ENCODE data around the gene SLC25A42.
"Not testable (repeated sequence)": the region's sequence is repeated elsewhere in the genome, so short reads cannot be mapped to it uniquely, and the experiment has no call there.

The SLC25A42 gene

GRCh38 chr19:19063183-19064097 is at the start of gene SLC25A42:
TSS of gene SLC25A42 (plus strand) at chr19:19063994. CDS start at chr19:19096125, 32,131 bp downstream.
- DNase-seq, result peak; percentile 98

DNA sequence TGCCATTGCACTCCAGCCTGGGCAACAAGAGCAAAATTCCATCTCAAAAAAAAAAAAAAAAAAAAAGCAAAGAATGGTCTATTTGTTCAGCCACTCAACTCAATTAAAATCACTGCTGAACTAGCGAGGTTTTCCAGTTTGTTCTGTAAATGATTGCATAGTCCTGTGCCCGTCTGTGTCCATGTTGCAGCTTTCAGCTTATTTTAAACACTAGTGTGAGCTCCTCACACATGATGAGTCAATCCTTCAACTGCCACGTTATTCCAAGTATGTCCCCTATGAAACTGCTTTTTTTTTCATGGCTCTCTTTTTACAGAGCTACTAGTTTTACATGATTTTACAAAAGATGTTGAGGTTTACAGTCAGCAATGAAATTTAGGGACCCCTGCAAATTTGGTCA is 42.7 kb upstream of the SLC25A42 start:
- DNase-seq, result no peak

- no peak for DNase-seq
These were observed 41.3 kb upstream of the SLC25A42 start for GRCh38 chr19:19022380-19022961.

DNA sequence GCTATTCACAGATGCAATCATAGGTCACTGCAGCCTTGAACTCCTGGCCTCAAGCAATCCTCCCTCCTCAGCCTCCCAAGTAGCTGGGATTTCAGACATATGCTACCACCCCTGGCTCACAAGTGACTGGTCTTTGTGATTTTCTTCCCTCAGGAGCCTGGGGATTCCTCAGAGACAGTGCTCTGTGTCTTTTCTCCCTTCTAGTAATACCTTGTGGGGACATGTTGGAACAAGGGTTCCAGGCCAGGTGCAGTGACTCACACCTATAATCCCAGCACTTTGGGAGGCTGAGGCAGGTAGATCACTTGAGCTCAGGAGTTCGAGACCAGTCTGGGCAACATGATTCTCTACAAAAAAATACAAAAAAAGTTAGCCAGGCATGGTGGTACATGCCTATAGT is 40.4 kb upstream of the SLC25A42 start:
- DNase-seq, result not testable (repeated sequence)

DNA sequence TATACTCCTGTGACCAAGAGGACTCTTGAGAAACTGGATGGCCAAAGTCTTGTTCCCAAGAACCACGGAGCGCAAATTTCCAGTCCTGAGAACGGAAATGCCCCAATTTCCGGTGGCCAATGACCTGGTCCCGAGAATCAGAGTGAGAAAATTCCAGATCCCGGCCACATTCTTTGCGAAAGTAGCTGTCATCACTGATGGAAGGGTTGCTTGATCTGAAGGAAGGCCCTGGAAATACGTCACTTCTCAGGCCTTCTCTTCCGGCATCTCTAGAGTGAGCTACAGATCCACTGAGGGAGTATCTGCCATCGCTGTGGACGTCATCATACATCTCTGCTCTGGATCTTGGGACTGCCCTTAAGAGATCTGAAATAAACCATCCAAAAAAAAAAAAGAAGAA is 37.9 kb upstream of the SLC25A42 start:
- no peak for DNase-seq

- DNase-seq, result no peak
These were observed 37.4 kb upstream of the SLC25A42 start for GRCh38 chr19:19026299-19026971.

GRCh38 chr19:19027228-19027627 is 36.6 kb upstream of the SLC25A42 start:
- DNase-seq, result no peak

DNA sequence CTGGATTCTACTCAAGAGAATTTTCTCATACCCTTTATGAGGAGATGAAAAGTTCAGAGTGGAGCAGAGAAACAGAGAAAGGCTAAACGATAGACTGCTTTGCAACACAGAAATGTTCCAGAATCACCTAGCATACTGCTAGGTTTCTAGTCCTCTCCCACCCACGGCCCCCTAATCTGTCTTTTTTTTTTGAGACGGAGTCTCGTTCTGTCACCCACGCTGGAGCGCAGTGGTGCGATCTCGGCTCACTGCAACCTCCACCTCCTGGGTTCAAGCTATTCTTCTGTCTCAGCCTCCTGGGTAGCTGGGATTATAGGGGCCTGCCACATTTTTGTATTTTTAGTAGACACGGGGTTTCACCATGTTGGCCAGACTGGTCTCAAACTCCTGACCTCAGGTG is 35.3 kb upstream of the SLC25A42 start:
- DNase-seq, result no peak

DNA sequence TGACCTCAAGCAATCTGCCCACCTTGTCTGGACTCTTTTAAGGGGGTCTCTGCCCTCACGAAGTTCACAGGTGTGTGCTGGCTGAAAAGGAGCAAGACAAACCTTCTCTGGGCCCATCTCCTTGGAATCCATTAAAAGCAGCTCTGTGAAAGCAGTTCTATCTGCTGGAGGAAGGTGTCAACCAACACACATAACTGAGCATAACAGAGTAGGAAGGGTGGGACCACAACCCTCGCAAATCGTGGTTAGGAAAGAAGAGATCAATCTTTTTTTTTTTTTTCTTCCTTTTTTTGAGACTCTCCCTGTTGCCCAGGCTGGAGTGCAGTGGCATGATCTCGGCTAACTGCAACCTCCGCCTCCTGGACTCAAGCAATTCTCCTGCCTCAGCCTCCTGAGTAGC is 31.9 kb upstream of the SLC25A42 start:
- no peak for DNase-seq

GRCh38 chr19:19032420-19033175 is 31.2 kb upstream of the SLC25A42 start:
- DNase-seq, result peak; percentile 78

DNA sequence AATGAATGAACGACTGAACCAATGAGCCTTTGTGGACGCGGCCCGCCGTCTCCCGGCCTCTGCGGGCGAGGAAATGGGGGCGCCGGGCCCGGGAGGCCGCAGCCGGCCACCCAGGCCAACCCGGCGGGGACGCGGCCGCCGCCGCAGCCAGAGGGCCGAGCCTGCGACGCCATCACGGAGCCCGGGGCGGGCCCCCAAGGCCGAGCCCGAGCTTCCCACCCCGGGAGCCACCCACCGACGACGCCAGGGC is 30.7 kb upstream of the SLC25A42 start:
- no peak for DNase-seq

DNA sequence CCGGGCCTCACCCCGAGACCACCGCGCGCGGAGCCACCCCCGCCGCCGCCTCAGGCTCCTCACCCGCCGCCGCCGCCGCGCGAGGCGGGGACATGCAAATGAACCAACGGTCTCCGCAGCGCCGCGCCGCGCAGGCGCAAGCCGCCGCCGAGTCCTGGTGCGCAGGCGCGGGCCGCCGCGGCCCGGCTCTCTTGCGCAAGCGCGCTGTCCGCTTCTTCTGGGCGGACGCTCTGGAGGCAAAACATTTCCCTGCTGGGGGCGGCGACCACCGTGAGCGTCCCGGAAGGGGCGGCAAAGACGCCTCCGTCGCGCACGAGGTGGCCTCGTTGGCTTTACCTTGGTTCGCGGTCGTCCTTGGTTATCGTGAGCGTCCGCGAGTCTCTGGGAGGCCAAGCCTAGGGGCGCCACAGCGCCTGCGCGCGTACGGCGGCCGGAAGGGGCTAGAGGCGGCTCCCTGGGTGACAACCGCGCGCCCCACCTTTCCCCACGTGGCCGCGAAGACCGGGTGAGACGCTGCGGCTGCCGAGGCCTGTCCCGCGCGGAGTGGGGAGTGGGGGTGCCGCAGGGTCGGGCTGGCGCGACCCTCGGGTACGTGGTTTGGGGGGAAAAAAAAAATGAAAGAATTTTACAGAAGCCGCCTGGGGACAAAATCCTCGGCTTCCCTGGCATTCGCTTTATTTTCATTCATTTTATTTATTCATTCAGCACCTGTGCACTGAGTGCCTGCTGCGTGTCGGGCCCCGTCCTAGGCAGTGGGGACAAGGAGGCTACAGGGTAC is 30.2 kb upstream of the SLC25A42 start, which contains the start of the genes ARMC6 and SUGP2:
Gene ARMC6, plus strand, starts transcription at position 178 of the 778 bp plus-strand sequence. CDS start 607 bp downstream, outside the sequence.
Gene SUGP2, minus strand, starts transcription at position 92 of the 778 bp plus-strand sequence. CDS start 2,446 bp downstream, outside the sequence.
- peak; percentile 81 for DNase-seq

GRCh38 chr19:19034204-19034624 is 29.6 kb upstream of the SLC25A42 start:
- peak; percentile 80 for DNase-seq

DNA sequence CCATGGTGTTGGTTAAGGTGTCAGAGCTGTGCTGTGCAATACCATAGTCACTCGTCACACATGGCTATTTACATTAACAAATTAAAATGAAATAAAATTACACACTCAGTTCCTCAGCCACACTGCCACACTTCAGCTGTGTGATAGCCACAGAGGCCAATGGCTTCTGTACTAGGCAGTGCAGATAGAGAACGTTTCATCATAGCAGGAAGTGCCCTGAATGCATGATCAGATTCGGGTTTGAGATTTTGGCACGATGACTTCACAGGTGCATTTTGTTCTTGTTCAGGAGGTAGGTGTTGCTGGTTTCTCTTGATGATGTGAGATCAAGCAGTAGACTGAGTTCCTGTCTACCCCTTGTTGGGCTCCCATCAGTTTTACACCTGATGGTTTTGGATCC is 23.9 kb upstream of the SLC25A42 start:
- DNase-seq, result peak; percentile 24

- DNase-seq, result no peak
These were observed 23.4 kb upstream of the SLC25A42 start for GRCh38 chr19:19040417-19040816.

- DNase-seq, result no peak
These were observed 21.0 kb upstream of the SLC25A42 start for GRCh38 chr19:19042732-19043280.

DNA sequence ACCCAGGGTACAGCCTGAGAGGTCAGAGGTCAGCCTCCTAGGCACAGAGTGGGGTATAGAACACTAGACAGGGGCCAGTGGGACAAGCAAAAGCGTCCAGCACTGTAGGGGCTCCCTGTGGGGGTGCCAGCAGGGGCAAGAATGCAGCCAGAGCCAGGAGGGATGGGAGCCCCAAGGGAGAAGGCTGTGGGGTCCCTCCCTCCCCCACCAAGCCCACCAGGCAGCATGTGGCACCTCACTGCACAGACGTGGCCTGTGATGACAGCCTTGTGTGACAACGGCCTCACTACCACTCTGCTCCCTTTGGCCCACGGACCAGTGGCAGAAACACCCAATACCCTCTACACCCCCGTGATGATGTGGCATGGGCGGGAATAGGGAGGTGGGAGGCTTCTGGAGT is 20.3 kb upstream of the SLC25A42 start:
- DNase-seq, result no peak

DNA sequence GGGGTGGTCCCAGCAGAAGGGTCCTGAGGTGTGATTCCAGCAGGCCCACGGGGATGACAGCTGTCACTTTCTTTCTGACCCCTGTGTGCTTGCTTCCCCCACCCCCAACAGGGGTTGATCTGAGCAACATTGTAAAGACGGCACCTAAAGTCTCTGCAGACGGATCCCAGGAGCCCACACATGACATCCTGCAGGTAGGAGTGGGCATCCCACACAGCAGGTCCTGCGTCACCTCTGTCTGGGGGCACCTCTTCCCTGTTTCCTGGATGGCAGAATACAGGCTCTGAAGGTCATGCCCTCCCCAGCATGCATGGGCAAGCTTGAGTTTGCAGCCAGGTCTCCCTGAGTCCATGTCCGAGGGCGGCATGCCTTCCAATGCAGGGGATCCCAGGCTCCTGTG is 19.9 kb upstream of the SLC25A42 start:
- no peak for DNase-seq

DNA sequence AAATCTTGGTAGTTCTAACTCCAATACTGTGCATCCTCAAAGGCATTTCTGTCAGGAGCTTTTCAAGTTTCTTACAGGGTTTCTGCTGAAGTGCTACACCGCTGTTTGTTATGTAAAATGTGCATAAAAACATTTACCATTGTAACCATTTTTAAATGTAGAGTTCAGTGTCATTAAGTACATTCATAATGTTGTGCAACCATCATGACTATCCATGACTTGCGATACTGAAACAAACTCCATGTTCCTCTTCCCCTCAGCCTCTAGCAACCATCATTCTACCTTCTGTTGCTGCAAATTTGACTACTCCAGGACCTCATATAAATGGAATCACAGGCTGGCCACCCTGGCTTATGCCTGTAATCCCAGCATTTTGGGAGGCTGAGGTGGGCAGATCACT is 14.4 kb upstream of the SLC25A42 start:
- no peak for DNase-seq

GRCh38 chr19:19050104-19050503 is 13.7 kb upstream of the SLC25A42 start:
- DNase-seq, result no peak

- no peak for DNase-seq
These were observed 13.1 kb upstream of the SLC25A42 start for GRCh38 chr19:19050731-19051130.

Measured in GF-D8 (cell line).